Osteoblast (primary cell): ENCODE results near the gene SMAP2. TPM values are rescaled to one million over a fixed set of nuclear protein-coding genes. Genes with fewer than 3 reads are reported as not detected.

Experiments used
- DNase-seq: peaks from one replicate; pipeline ENCODE4 v3.0.0; 2011; ENCODE audit warnings: low spot score, mixed read lengths; ENCODE audit not compliant: insufficient read length; ENCODE audit errors: missing footprints
- H2AFZ ChIP-seq: 2 replicates; pipeline ENCODE4 v1.6.0; 2011; ENCODE audit warnings: mild to moderate bottlenecking, low read length
- H3K27ac ChIP-seq: 2 replicates; pipeline ENCODE4 v1.5.1; 2011; ENCODE audit warnings: mild to moderate bottlenecking, low read depth, low read length, moderate library complexity
- H3K27me3 ChIP-seq: 2 replicates; pipeline ENCODE4 v1.6.0; 2012; ENCODE audit warnings: mild to moderate bottlenecking, control low read depth, inconsistent platforms, low read length, moderate library complexity; ENCODE audit not compliant: insufficient read depth
- H3K36me3 ChIP-seq: 2 replicates; pipeline ENCODE4 v1.5.1; 2011; ENCODE audit warnings: mild to moderate bottlenecking, low read length, control low read depth, moderate library complexity; ENCODE audit not compliant: insufficient read depth
- H3K4me1 ChIP-seq: 2 replicates; pipeline ENCODE4 v1.5.1; 2011; ENCODE audit warnings: mild to moderate bottlenecking, low read length, control low read depth, moderate library complexity; ENCODE audit not compliant: insufficient read depth
- H3K4me2 ChIP-seq: 2 replicates; pipeline ENCODE4 v1.6.0; 2011; ENCODE audit warnings: mild to moderate bottlenecking, low read length; ENCODE audit not compliant: insufficient read depth
- H3K4me3 ChIP-seq: fragments of 200-600 bp; sonication (generic); 3 replicates; pipeline ENCODE4 v1.5.1; 2012; ENCODE audit warnings: mild to moderate bottlenecking, low read length, inconsistent platforms; ENCODE audit not compliant: insufficient read depth
- H3K79me2 ChIP-seq: 2 replicates; pipeline ENCODE4 v1.6.0; 2012; ENCODE audit warnings: mild to moderate bottlenecking, low read length, control low read depth, inconsistent platforms; ENCODE audit not compliant: insufficient read depth
- H3K9me3 ChIP-seq: 2 replicates; pipeline ENCODE4 v1.5.1; 2011; ENCODE audit warnings: low read depth, low read length, control low read depth
- H4K20me1 ChIP-seq: 2 replicates; pipeline ENCODE4 v1.6.0; 2012; ENCODE audit warnings: mild to moderate bottlenecking, low read length, control low read depth; ENCODE audit not compliant: insufficient read depth
- total RNA-seq: library from RNA; depleted of rRNA; stranded (reverse); fragments of >200 nt; gene quantifications from 2 replicates; pipeline ENCODE4 v1.2.3, GENCODE V29; 2012
- TF ChIP-seq, protein P1 (sequence below): IDR thresholded peaks from 2 replicates; pipeline ENCODE4 v1.5.1; 2011; ENCODE audit warnings: mild to moderate bottlenecking, low read depth, low read length, moderate library complexity; ENCODE audit errors: extremely low read depth

The SMAP2 gene
- total RNA-seq, 1 donor: 20.3 TPM

DNA sequence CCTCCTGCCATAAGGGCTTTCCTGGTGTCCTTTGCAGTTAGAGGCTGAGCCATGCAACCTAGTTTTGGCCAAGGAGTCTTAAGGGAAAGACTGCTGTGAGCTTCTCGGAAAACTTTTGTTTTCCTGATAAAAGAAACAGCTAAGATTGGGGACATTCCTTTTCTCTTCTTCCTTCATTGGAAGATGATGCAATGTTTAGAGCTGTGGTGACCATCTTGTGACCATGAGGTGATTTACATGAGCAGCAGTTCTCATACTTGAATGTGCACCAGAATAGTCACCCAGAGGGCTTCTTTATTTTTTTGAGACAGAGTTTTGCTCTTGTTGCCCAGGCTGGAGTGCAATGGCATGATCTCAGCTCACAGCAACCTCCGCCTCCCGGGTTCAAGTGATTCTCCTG is 20.4 kb upstream of the SMAP2 start:
- TF ChIP-seq, protein P1, sequence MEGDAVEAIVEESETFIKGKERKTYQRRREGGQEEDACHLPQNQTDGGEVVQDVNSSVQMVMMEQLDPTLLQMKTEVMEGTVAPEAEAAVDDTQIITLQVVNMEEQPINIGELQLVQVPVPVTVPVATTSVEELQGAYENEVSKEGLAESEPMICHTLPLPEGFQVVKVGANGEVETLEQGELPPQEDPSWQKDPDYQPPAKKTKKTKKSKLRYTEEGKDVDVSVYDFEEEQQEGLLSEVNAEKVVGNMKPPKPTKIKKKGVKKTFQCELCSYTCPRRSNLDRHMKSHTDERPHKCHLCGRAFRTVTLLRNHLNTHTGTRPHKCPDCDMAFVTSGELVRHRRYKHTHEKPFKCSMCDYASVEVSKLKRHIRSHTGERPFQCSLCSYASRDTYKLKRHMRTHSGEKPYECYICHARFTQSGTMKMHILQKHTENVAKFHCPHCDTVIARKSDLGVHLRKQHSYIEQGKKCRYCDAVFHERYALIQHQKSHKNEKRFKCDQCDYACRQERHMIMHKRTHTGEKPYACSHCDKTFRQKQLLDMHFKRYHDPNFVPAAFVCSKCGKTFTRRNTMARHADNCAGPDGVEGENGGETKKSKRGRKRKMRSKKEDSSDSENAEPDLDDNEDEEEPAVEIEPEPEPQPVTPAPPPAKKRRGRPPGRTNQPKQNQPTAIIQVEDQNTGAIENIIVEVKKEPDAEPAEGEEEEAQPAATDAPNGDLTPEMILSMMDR: no peak
- Histone ChIP-seq H3K36me3 (no peaks in the 10 kb centered on the region), H4K20me1 (no peaks in the 10 kb centered on the region), H3K4me1 (no peaks in the 10 kb centered on the region), H3K4me2 (no peak overlapping the region), H3K27me3 (no peaks in the 10 kb centered on the region), H2AFZ (no peak overlapping the region), H3K9me3 (peaks cover 3% of the 10 kb centered on the region), H3K4me3 (no peak overlapping the region), H3K27ac (no peak overlapping the region), H3K79me2 (no peaks in the 10 kb centered on the region)
- no peak for DNase-seq

DNA sequence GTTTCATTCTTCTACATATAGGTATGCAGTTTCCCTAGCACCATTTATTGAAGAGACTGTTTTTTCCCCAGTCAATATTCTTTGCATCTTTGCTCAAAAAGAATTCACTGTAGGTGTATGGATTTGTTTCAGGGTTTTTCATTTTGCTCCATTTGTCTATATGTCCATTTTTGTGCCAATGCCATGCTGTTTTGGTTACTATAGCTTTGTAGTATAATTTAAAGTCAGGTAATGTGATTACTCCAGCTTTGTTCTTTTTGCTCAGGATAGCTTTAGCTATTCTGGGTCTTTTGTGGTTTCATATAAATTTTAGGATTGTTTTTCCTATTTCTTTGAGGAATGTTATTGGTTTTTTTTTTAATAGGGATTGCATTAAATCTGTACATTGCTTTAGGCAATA is 15.9 kb upstream of the SMAP2 start:
- H3K27me3 ChIP-seq: no peaks in the 10 kb centered on the region
- no peak for DNase-seq
- H3K27ac ChIP-seq: no peak overlapping the region
- no peak overlapping the region for H2AFZ ChIP-seq
- peaks cover 6% of the 10 kb centered on the region for H3K4me1 ChIP-seq
- no peak overlapping the region for H3K4me3 ChIP-seq
- TF ChIP-seq, protein P1: no peak
- no peaks in the 10 kb centered on the region for H3K79me2 ChIP-seq
- H3K36me3 ChIP-seq: no peaks in the 10 kb centered on the region
- H3K4me2 ChIP-seq: no peak overlapping the region
- H4K20me1 ChIP-seq: no peaks in the 10 kb centered on the region
- H3K9me3 ChIP-seq: peaks cover 3% of the 10 kb centered on the region

DNA sequence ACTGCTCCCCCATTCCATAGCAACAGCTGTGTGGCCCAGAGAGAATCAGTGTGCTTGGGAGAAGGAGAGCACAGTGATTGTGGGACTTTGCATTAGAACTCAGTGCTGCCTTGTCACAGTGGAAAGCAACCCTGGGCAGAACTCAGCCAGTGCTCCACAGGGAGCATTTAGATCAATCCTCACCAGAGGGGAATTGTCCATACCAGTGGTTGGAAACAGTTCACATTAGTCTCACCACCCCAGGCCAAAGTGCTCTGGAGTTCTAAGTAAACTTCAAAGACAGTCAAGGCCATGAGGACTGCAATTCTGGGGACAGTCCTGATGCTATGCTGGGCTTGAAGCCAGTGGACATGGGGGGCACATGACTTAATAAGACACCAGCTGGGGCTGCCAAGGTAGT is 12.9 kb upstream of the SMAP2 start:
- H3K4me3 ChIP-seq: no peak overlapping the region
- TF ChIP-seq, protein P1: no peak
- H3K4me2 ChIP-seq: no peak overlapping the region
- H2AFZ ChIP-seq: no peak overlapping the region
- H3K36me3 ChIP-seq: no peaks in the 10 kb centered on the region
- H3K27me3 ChIP-seq: no peaks in the 10 kb centered on the region
- H4K20me1 ChIP-seq: no peaks in the 10 kb centered on the region
- peaks cover 8% of the 10 kb centered on the region for H3K4me1 ChIP-seq
- no peak for DNase-seq
- no peaks in the 10 kb centered on the region for H3K79me2 ChIP-seq
- peaks cover 3% of the 10 kb centered on the region for H3K9me3 ChIP-seq
- H3K27ac ChIP-seq: no peak overlapping the region

DNA sequence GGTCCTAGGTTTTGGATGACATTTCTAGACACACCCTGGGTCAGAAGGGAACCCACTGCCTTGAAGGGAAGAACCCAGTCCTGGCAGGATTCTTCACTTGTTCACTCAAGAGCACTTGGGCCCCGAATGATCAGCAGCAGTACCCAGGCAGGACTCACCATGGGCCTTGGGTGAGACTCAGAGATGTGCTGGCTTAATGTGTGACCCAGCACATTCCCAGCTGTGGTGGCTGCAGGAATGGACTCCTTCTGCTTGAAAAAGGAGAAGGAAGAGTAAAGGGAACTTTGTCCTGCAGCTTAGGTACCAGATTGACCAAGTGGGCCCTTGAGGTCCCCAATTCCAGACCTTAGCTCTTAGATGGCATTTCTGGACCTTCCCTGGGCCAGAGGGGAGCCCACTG is 12.3 kb upstream of the SMAP2 start:
- no peak for DNase-seq
- no peak overlapping the region for H3K27ac ChIP-seq
- TF ChIP-seq, protein P1: no peak
- no peaks in the 10 kb centered on the region for H3K36me3 ChIP-seq
- peaks cover 3% of the 10 kb centered on the region for H3K9me3 ChIP-seq
- H3K27me3 ChIP-seq: no peaks in the 10 kb centered on the region
- H4K20me1 ChIP-seq: no peaks in the 10 kb centered on the region
- no peak overlapping the region for H2AFZ ChIP-seq
- no peak overlapping the region for H3K4me2 ChIP-seq
- no peaks in the 10 kb centered on the region for H3K79me2 ChIP-seq
- no peak overlapping the region for H3K4me3 ChIP-seq
- H3K4me1 ChIP-seq: peaks cover 8% of the 10 kb centered on the region
